Measurements from ENCODE around the gene TMUB1.

DNA sequence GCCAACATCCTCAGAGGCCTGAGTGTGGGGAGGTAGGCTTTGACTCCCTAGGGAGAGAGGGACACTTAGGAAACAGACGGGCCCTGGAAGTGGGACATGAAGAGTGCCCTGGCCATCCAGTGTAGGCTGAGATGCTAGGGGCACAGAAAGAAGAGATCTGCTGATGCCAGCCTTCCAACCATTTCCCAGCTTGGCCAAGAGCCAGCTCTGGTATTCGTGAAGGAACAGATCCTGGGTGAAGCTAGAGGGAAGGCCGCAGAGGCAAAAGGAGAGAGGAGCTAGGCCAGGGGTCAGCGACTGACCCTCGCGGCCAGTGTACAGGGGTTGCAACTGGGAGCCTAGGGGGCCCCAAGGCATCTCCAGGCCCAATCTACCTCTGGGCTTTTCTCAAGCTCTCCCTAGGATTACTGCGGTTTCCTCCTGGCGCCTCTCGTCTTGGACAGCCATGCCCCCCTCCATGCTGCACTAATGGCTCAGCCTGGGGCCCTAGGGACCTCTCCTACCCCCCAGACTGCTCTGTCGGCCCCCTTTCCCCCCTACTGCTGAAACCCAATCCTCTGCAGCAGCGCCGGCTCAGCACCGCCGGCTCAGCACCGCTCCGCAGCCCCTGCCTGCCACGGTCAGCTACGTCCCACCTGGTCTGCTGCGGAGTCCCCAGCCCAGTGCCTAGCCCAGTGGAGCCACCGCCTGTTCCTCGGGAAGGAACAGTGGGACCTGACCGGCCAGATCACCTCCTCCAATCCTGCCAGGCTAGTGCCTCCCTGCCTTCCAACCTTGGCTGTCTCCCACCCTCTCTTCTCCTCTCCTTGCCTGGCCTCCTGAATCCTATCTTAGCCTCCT, 35.1 kb downstream of the TMUB1 start, which contains the start of gene ASIC3:
- TF ChIP-seq, protein P1, sequence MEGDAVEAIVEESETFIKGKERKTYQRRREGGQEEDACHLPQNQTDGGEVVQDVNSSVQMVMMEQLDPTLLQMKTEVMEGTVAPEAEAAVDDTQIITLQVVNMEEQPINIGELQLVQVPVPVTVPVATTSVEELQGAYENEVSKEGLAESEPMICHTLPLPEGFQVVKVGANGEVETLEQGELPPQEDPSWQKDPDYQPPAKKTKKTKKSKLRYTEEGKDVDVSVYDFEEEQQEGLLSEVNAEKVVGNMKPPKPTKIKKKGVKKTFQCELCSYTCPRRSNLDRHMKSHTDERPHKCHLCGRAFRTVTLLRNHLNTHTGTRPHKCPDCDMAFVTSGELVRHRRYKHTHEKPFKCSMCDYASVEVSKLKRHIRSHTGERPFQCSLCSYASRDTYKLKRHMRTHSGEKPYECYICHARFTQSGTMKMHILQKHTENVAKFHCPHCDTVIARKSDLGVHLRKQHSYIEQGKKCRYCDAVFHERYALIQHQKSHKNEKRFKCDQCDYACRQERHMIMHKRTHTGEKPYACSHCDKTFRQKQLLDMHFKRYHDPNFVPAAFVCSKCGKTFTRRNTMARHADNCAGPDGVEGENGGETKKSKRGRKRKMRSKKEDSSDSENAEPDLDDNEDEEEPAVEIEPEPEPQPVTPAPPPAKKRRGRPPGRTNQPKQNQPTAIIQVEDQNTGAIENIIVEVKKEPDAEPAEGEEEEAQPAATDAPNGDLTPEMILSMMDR (IDR thresholded peaks at IDR 0.05): no peak
- TF ChIP-seq ZFX (IDR thresholded peaks at IDR 0.05; ENCODE audit: borderline replicate concordance): no peak

Measured in 22Rv1 (cell line).